HCT116 (cell line): Measurements from ENCODE around the gene NRTN. TPM values are rescaled to one million over a fixed set of nuclear protein-coding genes. Genes with fewer than 3 reads are reported as not detected.

Experiments used
- ATAC-seq: fragments of 200-7000 bp; cut with Tn5 transposase; 2 replicates; pipeline ENCODE4 v1.9.1; 2020; ENCODE audit warnings: mild to moderate bottlenecking, moderate library complexity
- Bru-seq: library from RNA; stranded (reverse); fragments of 400-500 nt; gene quantifications from one replicate; lab custom pipeline; 2021; lab: Mats Ljungman, UMichigan
- BruChase-seq, 2 experiments: library from RNA; stranded (reverse); fragments of 400-500 nt; gene quantifications; one replicate each; lab custom pipeline; 2021; lab: Mats Ljungman, UMichigan
- BruUV-seq: library from RNA; stranded (reverse); fragments of 400-500 nt; replicated peaks from 2 replicates; lab custom pipeline; 2021; lab: Mats Ljungman, UMichigan
- CTCF ChIA-PET: fragments of 300-600 bp; sonication (Branson Sonifier 250); formaldehyde crosslinking; loops from one replicate; lab custom pipeline; 2021; ENCODE audit warnings: antibody characterized with exemption; lab: Charles Lee
- POLR2A ChIA-PET: fragments of 300-600, 350-600 bp; sonication (Branson Sonifier 250); formaldehyde crosslinking; loops from one replicate; lab custom pipeline; 2021; ENCODE audit warnings: antibody characterized with exemption; lab: Charles Lee
- RAD21 ChIA-PET, 2 experiments: fragments of 300-600 bp; sonication (Branson Sonifier 250); formaldehyde crosslinking; loops; one replicate each; lab custom pipeline; 2023; ENCODE audit warnings: low total read pairs in 2 of 2; ENCODE audit not compliant: uncharacterized antibody in 2 of 2, unreplicated experiment in 2 of 2, low non-redundant PET in 1 of 2; lab: Charles Lee
- DNase-seq: peaks from one replicate; pipeline ENCODE4 v3.0.0-alpha.2; 2010; ENCODE audit warnings: low read depth, low spot score
- H2AFZ ChIP-seq: fragments of 200-600 bp; shearing (Covaris generic), sonication (generic); 2 replicates; pipeline ENCODE4 v1.6.1; 2017; ENCODE audit warnings: low read depth, mixed run types, mixed read lengths, antibody characterized with exemption, low read length; ENCODE audit not compliant: poor library complexity, severe bottlenecking
- H3K27ac ChIP-seq: 2 replicates; pipeline ENCODE4 v1.5.1; 2012; ENCODE audit warnings: low read depth, low read length
- H3K27me3 ChIP-seq: fragments of 200-600 bp; sonication (generic); 2 replicates; pipeline ENCODE4 v1.6.1; 2016; ENCODE audit warnings: mixed run types, low read length, mixed read lengths; ENCODE audit not compliant: insufficient read depth
- H3K36me3 ChIP-seq, 2 experiments: fragments of 200-500 bp in 1 of 2; fragments of 200-600 bp in 1 of 2; sonication (Bioruptor generic) in 1 of 2; sonication (generic) in 1 of 2; 2 replicates each; pipeline versions ENCODE4 v1.5.1 to v1.6.1; 2014 to 2016; ENCODE audit warnings: low read length in 2 of 2, inconsistent platforms in 1 of 2, mixed read lengths in 1 of 2, mixed run types in 1 of 2; ENCODE audit not compliant: insufficient read depth in 2 of 2, control insufficient read depth in 1 of 2
- H3K4me1 ChIP-seq, 2 experiments: fragments of 200-600 bp in 1 of 2; sonication (generic) in 1 of 2; 2 replicates each; pipeline versions ENCODE4 v1.5.1 to v1.6.1; 2012 to 2017; ENCODE audit warnings: low read length in 2 of 2, inconsistent platforms in 1 of 2, mild to moderate bottlenecking in 1 of 2, mixed read lengths in 1 of 2, mixed run types in 1 of 2, moderate library complexity in 1 of 2; ENCODE audit not compliant: insufficient read depth in 2 of 2, control insufficient read depth in 1 of 2
- H3K4me2 ChIP-seq: fragments of 200-600 bp; sonication (generic); 2 replicates; pipeline ENCODE4 v1.6.1; 2017; ENCODE audit warnings: mixed run types, low read length, mixed read lengths
- H3K4me3 ChIP-seq, 2 experiments: fragments of 200-600 bp in 1 of 2; sonication (generic) in 1 of 2; replicated peaks in 1 of 2; 2 replicates each; pipeline ENCODE4 v1.5.1; 2011 to 2016; ENCODE audit warnings: low read length in 2 of 2, control low read depth in 1 of 2, low read depth in 1 of 2, mild to moderate bottlenecking in 1 of 2, mixed read lengths in 1 of 2, mixed run types in 1 of 2
- H3K79me2 ChIP-seq: fragments of 200-600 bp; sonication (generic); 2 replicates; pipeline ENCODE4 v1.6.1; 2017; ENCODE audit warnings: mild to moderate bottlenecking, mixed run types, low read length, moderate library complexity, mixed read lengths; ENCODE audit not compliant: insufficient read depth
- H3K9ac ChIP-seq: fragments of 200-600 bp; sonication (generic); 2 replicates; pipeline ENCODE4 v1.6.1; 2016; ENCODE audit warnings: low read length, mixed read lengths
- H3K9me2 ChIP-seq: fragments of 200-600 bp; sonication (generic), shearing (Covaris generic); 2 replicates; pipeline ENCODE4 v1.6.1; 2017; ENCODE audit warnings: mixed run types, mild to moderate bottlenecking, moderate library complexity; ENCODE audit not compliant: insufficient read depth
- H3K9me3 ChIP-seq, 2 experiments: fragments of 200-500 bp in 1 of 2; fragments of 200-600 bp in 1 of 2; sonication (Bioruptor generic) in 1 of 2; sonication (generic) in 1 of 2; 2 replicates each; pipeline ENCODE4 v1.6.1; 2014 to 2017; ENCODE audit warnings: low read length in 2 of 2, mixed read lengths in 2 of 2, inconsistent platforms in 1 of 2, low read depth in 1 of 2, mild to moderate bottlenecking in 1 of 2, mixed run types in 1 of 2, moderate library complexity in 1 of 2; ENCODE audit not compliant: control insufficient read depth in 1 of 2, insufficient read depth in 1 of 2
- H4K20me1 ChIP-seq: fragments of 200-600 bp; sonication (generic), shearing (Covaris generic); 2 replicates; pipeline ENCODE4 v1.6.1; 2017; ENCODE audit warnings: mixed run types, mild to moderate bottlenecking, moderate library complexity; ENCODE audit not compliant: insufficient read depth
- CEBPB ChIP-seq: IDR thresholded peaks from 2 replicates; pipeline ENCODE4 v1.6.1; 2012; ENCODE audit warnings: low read depth
- EGR1 ChIP-seq: IDR thresholded peaks from 2 replicates; pipeline ENCODE4 v1.6.1; 2012; ENCODE audit warnings: low read depth
- POLR2AphosphoS5 ChIP-seq: IDR thresholded peaks from 2 replicates; pipeline ENCODE4 v1.6.1; 2011; ENCODE audit warnings: mild to moderate bottlenecking, low read depth, low read length, moderate library complexity
- SRF ChIP-seq: IDR thresholded peaks from 2 replicates; pipeline ENCODE4 v1.6.1; 2012; ENCODE audit warnings: low read depth
- ZFX ChIP-seq: fragments of 450-650 bp; IDR thresholded peaks from 2 replicates; pipeline ENCODE4 v1.6.1; 2017
- ZNF274 ChIP-seq: fragments of 200-500 bp; sonication (Bioruptor generic); IDR thresholded peaks from 2 replicates; pipeline ENCODE4 v1.6.1; 2014; ENCODE audit warnings: mild to moderate bottlenecking, low read depth, low read length, inconsistent platforms
- intact Hi-C: fragments of 100-400 bp; cut with micrococcal nuclease; formaldehyde crosslinking; loops from 2 replicates; pipeline ENCODE4 v1.10.0; 2022
- long read RNA-seq: library from polyadenylated mRNA; unstranded; transcript quantifications from one replicate; pipeline ENCODE4 v2.0.0, GENCODE V29; 2021; ENCODE audit not compliant: unreplicated experiment
- polyA plus RNA-seq: library from polyadenylated mRNA; unstranded; fragments of >200 nt; gene quantifications from 2 replicates; pipeline ENCODE4 v1.2.1, GENCODE V29; 2012; ENCODE audit warnings: missing spikeins
- total RNA-seq: library from RNA; stranded (reverse); gene quantifications from one replicate; pipeline ENCODE4 v1.2.1, GENCODE V29; 2021; ENCODE audit not compliant: unreplicated experiment
- TF ChIP-seq, protein P1 (sequence below), 3 experiments: fragments of 200-600 bp in 1 of 3; sonication (generic) in 1 of 3; IDR thresholded peaks in 2 of 3; conservative IDR thresholded peaks in 1 of 3; 2 replicates each; pipeline ENCODE4 v1.5.1; 2012 to 2017; ENCODE audit warnings: low read depth in 2 of 3, low read length in 2 of 3, antibody characterized with exemption in 1 of 3, borderline replicate concordance in 1 of 3, control low read depth in 1 of 3, mild to moderate bottlenecking in 1 of 3, mixed read lengths in 1 of 3, mixed run types in 1 of 3, moderate library complexity in 1 of 3; ENCODE audit not compliant: insufficient read depth in 1 of 3
- TF ChIP-seq, protein P2 (sequence below): IDR thresholded peaks from 2 replicates; pipeline ENCODE4 v1.6.1; 2012; ENCODE audit warnings: low read depth

Gene NRTN, protein sequence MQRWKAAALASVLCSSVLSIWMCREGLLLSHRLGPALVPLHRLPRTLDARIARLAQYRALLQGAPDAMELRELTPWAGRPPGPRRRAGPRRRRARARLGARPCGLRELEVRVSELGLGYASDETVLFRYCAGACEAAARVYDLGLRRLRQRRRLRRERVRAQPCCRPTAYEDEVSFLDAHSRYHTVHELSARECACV
- total RNA-seq (11.5 TPM), Bru-seq, nascent RNA (percentile 31 among the genes with signal in this experiment), BruChase-seq, experiment 1, labeled RNA remaining after a 6-hour chase (percentile 36 among the genes with signal in this experiment), BruChase-seq, experiment 2, labeled RNA remaining after a 2-hour chase (percentile 44 among the genes with signal in this experiment)
- 8.1 and 8.2 TPM in 2 replicates for polyA plus RNA-seq
- long read RNA-seq, transcript NRTN-201 (2 exons, 1,109 nt), result major isoform, 5 of 29 reads
- long read RNA-seq, partial matches to known transcripts, result 1 of 29 reads
- long read RNA-seq, other reads (novel, unspliced or antisense), result 23 of 29 reads

DNA sequence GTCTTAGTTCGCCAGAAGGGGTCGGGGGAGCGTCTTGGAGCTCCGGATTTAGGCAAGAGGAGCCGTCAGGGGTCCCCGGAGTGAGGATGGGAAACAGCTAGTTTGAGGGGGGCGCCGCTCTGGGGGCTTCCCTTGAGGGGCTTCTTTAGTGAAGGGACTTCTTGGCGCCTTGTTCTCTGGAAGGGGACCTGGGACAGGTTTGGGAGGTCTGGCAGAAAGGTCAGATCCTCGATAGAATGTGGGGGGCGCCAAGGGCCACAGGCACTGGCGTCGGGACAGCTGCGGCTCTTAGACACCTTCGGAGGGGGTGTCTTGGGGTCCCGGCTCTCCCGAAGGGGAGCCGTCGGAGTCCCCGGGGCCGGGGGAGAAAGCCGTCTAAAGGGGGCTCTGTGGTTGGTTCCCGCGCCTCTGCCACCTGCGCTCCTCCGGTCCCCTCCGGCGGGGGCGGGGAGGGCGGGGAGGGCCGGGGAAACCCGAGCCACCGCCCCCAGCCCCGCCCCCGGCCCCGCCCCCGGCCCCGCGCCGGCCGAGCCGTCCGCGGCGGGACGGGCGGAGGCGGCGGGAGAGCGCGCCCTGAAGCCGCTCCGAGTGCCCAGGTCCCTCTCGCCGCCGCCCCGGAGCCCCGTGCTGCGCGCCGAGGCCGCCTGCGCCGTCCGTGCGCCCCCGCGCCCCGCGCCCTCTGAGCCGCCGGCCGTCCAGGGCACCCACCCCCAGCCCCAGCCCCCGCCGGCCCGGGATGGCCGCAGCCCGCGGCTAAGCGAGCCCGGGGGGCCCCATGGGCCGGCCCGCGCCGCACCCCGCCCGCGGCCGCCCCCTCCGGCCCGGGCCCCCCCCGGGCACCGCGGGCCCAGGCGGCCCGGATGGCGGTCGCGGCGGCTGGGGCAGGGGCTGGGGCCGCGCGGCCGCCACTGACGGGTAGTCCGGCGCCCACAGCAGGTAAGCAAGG is at the start of gene NRTN:
Gene NRTN, plus strand, starts transcription at position 552 of the 946 bp plus-strand sequence. CDS start 19,099 bp downstream, outside the sequence.
- Histone ChIP-seq H3K4me2 (peak within 1 kb of the TSS; percentile 94), H3K4me1 (peaks cover 5 to 24% of the 10 kb centered on the region in 2 experiments), H3K4me3 (peak within 1 kb of the TSS; percentile 65 to 70), H3K9me2 (no peaks in the 10 kb centered on the region), H3K27ac (peak within 1 kb of the TSS; percentile 24; the same call in 1 of the 2 replicates), H3K9me3 (no peaks in the 10 kb centered on the region), H3K9ac (peak within 1 kb of the TSS; percentile 65), H3K27me3 (no peaks in the 10 kb centered on the region), H3K79me2 (no peaks in the 10 kb centered on the region), H3K36me3 (no peaks in the 10 kb centered on the region), H2AFZ (peak within 1 kb of the TSS; percentile 88), H4K20me1 (no peaks in the 10 kb centered on the region)
- DNase-seq (no peak), ATAC-seq (peak; percentile 57)
- TF ChIP-seq, protein P1, sequence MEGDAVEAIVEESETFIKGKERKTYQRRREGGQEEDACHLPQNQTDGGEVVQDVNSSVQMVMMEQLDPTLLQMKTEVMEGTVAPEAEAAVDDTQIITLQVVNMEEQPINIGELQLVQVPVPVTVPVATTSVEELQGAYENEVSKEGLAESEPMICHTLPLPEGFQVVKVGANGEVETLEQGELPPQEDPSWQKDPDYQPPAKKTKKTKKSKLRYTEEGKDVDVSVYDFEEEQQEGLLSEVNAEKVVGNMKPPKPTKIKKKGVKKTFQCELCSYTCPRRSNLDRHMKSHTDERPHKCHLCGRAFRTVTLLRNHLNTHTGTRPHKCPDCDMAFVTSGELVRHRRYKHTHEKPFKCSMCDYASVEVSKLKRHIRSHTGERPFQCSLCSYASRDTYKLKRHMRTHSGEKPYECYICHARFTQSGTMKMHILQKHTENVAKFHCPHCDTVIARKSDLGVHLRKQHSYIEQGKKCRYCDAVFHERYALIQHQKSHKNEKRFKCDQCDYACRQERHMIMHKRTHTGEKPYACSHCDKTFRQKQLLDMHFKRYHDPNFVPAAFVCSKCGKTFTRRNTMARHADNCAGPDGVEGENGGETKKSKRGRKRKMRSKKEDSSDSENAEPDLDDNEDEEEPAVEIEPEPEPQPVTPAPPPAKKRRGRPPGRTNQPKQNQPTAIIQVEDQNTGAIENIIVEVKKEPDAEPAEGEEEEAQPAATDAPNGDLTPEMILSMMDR (IDR thresholded peaks at IDR 0.05 in 2 of 3, conservative IDR thresholded peaks at IDR 0.05 in 1 of 3; ENCODE audit: borderline replicate concordance in 1 of 3, insufficient read depth in 1 of 3, low read depth in 2 of 3, low read length in 2 of 3), result no peak
- no peak for TF ChIP-seq SRF
- no peak for TF ChIP-seq CEBPB
- no peak for TF ChIP-seq ZFX
- peak; percentile 28; the same call in 1 of the 2 replicates for TF ChIP-seq POLR2AphosphoS5
- TF ChIP-seq, protein P2, sequence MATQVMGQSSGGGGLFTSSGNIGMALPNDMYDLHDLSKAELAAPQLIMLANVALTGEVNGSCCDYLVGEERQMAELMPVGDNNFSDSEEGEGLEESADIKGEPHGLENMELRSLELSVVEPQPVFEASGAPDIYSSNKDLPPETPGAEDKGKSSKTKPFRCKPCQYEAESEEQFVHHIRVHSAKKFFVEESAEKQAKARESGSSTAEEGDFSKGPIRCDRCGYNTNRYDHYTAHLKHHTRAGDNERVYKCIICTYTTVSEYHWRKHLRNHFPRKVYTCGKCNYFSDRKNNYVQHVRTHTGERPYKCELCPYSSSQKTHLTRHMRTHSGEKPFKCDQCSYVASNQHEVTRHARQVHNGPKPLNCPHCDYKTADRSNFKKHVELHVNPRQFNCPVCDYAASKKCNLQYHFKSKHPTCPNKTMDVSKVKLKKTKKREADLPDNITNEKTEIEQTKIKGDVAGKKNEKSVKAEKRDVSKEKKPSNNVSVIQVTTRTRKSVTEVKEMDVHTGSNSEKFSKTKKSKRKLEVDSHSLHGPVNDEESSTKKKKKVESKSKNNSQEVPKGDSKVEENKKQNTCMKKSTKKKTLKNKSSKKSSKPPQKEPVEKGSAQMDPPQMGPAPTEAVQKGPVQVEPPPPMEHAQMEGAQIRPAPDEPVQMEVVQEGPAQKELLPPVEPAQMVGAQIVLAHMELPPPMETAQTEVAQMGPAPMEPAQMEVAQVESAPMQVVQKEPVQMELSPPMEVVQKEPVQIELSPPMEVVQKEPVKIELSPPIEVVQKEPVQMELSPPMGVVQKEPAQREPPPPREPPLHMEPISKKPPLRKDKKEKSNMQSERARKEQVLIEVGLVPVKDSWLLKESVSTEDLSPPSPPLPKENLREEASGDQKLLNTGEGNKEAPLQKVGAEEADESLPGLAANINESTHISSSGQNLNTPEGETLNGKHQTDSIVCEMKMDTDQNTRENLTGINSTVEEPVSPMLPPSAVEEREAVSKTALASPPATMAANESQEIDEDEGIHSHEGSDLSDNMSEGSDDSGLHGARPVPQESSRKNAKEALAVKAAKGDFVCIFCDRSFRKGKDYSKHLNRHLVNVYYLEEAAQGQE, result no peak
- TF ChIP-seq ZNF274, result no peak
- 0 out of 2 replicates have a peak, but pooled peaks have one; percentile 44 for TF ChIP-seq EGR1
- BruUV-seq, result no TSS peak
- CTCF ChIA-PET, result interaction anchor here (0.6 to 2.2 kb wide), 44 partner anchors 9 to 934 kb away, joined by 3 to 49 read pairs (median 4); partner anchors contain the start of genes CATSPERD, DUS3L, FUT5 and NDUFA11
- intact Hi-C loops, result loop anchor here (1.0 to 2.0 kb wide), 3 partner anchors 22 to 218 kb away; no protein-coding TSS in a partner anchor
- POLR2A ChIA-PET, result interaction anchor here (0.9 to 1.7 kb wide), 8 partner anchors 10 to 175 kb away, joined by 3 to 22 read pairs (median 6); partner anchors contain the start of genes DUS3L and RPL36
- RAD21 ChIA-PET, result interaction anchor here (0.5 to 1.8 kb wide), 10 partner anchors 10 to 241 kb away, joined by 3 to 10 read pairs (median 4); partner anchors contain the start of genes LONP1 (in 1 of the 2) and NDUFA11 (in 1 of the 2)
